KOPT-K1 (cell line): Measurements from ENCODE around the gene DNAJB8.

Experiments
- H3K27ac ChIP-seq: fragments of 200-600 bp; sonication (generic); 2 replicates; pipeline ENCODE4 v1.5.1; 2016; ENCODE audit warnings: antibody characterized with exemption, mild to moderate bottlenecking, low read depth, low read length; ENCODE audit not compliant: poor library complexity, severe bottlenecking
- H3K36me3 ChIP-seq: fragments of 200-600 bp; sonication (generic); 2 replicates; pipeline ENCODE4 v1.5.1; 2017; ENCODE audit warnings: antibody characterized with exemption, mild to moderate bottlenecking, low read length, moderate library complexity; ENCODE audit not compliant: insufficient read depth
- H3K9me3 ChIP-seq: fragments of 200-600 bp; sonication (generic); 2 replicates; pipeline ENCODE4 v1.5.1; 2017; ENCODE audit warnings: antibody characterized with exemption, low read length, mild to moderate bottlenecking; ENCODE audit not compliant: insufficient read depth, poor library complexity, severe bottlenecking

DNAJB8 gene

DNA sequence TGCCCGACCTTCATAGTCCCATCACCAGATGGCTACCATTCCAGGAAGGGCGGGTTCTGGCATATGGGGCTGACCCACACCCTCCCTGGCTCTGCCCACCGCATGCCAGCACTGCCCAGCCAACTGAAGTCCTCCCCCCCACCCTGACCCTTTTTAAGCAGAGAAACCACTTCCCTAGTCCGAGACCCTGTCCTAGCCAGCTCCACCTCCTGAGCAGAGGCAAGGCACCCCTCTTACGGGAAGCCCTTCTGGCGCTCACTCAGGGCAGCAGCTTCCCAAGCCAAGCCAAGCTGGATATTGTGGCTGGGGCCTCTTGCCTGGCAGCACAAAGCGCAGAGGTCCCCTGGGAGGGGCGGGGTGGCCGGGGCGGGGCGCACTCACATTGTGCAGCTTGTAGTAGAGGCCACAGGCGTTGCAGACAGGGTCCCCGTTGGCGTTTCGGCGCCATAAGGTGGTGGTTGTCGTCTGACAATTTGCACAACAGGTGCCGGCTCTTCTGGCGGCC, 14.8 kb upstream of the DNAJB8 start:
- Histone ChIP-seq H3K9me3 (no peaks in the 10 kb centered on the region), H3K36me3 (no peaks in the 10 kb centered on the region), H3K27ac (no peak overlapping the region)

DNA sequence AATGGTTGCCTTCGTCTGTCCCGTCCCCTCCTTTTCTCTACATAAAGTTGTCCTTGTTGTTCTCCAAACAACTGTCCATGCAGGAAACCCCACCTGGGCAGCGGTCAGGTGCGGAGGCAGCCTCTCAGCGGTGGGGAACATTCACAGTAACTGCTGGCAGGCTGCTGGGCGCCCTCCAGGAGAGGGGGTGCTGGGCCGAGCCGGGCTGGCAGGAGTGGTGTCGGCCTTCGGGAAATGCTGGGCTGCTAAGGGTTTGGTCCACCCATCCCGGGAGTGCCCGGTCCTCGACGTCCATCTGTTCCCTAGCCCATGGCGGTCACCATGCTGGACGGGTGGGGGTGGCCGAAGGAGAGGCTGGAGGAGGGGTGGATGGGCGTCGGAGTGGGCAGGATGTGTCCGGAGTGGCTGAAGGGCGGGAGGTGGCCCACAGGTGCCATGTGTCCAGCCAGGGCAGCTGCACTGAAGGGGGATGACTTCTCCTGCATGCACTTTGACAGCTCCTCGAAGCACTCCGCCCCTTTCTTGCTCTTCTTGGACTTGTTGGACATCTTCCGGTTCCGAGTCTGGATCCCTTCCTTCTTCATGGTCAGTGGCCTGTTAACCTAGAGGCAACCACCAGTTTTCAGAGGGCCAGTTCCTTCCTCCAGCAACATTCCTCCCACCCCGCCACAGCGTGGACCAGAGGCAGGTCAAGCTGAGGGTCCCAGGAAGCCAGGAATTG, 14.2 kb upstream of the DNAJB8 start:
- Histone ChIP-seq H3K27ac (no peak overlapping the region), H3K9me3 (no peaks in the 10 kb centered on the region), H3K36me3 (no peaks in the 10 kb centered on the region)

DNA sequence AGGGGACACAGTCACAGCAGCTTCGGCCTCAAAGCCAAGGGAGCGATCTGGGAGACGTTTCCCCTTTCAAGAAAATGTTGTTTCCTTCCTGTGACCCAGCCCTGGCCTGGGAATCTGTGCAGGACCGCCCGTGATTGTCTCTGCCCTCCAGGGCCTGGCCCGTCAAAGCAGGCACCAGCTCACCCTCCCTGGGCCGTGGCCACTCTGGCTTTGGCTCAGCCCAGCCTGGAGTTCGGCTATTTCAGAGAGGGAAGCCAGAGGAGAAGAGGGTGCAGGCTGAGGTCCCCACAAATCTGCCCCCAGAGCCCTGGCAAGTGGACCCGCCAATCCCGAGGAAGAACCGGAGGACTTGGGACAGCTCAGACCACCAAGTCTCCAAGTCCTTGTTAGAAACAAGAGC, 13.6 kb upstream of the DNAJB8 start:
- H3K9me3 ChIP-seq, result no peaks in the 10 kb centered on the region
- H3K27ac ChIP-seq, result no peak overlapping the region
- H3K36me3 ChIP-seq, result no peaks in the 10 kb centered on the region

DNA sequence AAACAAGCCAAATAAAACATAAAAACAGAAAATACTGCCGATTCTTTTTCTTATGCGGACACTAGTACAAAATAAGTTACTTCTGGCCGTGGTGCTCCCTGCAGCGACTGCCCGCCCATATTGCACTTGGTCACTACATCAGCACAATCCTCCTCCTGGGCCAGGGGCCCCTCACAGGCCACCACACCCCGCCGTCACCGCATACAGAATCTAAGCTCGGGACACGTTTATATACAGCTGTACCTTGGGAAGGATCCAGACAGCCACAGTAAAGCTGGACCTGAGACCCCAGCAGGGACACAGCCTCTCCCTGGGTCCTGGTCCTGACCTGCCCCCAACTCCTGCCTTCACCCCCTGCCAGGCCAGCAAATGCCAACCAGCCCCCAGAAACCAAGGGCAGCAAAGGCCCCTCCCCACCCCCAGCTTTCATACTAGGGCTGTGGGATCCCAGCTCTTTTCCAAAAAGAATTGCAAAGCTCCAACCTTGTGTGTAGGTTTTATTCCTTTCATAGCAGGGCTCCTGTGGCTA, 12.9 kb upstream of the DNAJB8 start:
- Histone ChIP-seq H3K9me3 (no peaks in the 10 kb centered on the region), H3K27ac (no peak overlapping the region), H3K36me3 (no peaks in the 10 kb centered on the region)

DNA sequence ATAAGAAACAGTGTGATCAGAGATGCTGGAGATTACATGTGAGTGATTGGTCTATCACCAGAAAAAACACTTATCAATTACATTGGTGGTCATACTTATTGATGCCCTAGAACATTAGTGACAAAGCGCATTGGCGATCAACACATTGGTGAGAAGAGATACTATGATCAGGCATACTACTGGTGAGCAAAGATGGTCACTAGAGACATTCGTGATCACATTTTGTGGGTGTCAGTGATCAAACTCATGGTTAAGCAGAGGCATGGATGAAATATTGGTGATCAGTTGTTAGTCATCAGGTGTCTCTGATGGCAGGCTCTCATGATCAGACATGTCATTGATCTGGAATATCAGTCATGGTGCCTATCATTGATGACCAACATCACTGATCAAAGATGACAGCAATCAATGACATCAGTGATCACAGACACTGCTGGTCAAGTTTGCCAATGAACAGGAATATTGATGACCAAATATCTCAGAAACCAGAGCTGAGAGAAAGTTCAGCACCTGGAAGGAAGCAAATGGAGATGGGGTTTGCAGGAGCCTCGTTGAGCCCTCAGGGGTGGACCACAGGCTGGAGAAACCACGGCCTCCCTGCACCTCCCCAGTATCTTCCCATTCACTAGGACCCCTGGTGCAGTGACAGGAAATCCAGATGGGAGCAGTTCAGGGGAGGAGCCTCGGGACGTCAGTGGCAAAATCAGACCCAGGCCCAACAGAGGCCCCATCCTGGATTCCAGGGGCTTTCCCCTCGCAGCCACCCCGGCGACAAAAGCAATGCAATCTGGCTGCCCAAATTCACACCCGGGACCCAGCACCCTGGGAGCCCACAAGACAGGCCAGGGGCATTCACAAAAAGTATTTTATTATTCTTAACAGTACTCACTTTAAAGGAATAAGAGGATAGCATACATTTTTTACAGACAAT, 12.2 kb upstream of the DNAJB8 start:
- Histone ChIP-seq H3K9me3 (no peaks in the 10 kb centered on the region), H3K27ac (no peak overlapping the region), H3K36me3 (no peaks in the 10 kb centered on the region)

DNA sequence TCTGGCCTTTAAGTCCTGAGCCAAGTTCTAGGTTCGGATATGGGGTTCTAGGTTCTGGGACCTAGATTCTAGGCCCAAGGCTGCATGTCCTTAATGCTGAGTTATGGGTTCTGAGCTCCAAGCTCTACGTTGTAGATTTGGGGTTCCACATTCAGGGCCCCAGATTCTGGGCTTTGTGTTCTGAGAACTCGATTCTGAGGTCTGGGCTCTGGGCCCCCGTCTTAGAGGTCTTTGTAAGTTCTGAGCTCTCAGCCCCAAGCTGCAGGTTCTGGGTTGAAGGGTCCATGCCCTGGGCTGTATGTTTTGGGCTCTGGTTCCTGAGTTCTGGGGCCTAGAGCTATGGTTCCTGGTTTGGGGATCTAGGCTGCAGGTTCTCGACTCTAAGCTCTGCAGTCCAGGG, 10.0 kb upstream of the DNAJB8 start:
- H3K9me3 ChIP-seq, result no peaks in the 10 kb centered on the region
- no peak overlapping the region for H3K27ac ChIP-seq

DNA sequence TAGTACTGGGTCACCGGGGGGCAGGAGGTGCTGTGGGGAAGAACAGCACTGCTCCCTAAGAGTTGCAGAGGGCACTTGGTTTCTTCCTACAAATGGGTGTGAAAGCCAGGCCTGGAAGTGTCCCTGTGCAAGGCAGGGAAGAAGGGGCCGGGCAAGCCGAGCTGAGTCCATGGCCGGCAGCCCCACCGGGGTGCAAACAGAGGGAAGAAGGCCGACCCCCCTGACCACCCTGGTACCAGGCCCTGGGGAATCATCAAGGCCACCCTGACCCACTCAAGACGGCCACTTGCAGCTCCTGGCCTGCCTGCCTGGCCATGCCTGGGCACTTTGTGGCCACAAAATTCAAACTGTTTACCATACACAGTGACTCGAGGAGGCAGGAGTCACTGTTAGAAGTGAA, 8.7 kb upstream of the DNAJB8 start:
- no peak overlapping the region for H3K27ac ChIP-seq
- H3K9me3 ChIP-seq, result no peaks in the 10 kb centered on the region
- H3K36me3 ChIP-seq, result no peaks in the 10 kb centered on the region

More for the DNA sequence above, 10.0 kb upstream of the DNAJB8 start:
- no peaks in the 10 kb centered on the region for H3K36me3 ChIP-seq

DNA sequence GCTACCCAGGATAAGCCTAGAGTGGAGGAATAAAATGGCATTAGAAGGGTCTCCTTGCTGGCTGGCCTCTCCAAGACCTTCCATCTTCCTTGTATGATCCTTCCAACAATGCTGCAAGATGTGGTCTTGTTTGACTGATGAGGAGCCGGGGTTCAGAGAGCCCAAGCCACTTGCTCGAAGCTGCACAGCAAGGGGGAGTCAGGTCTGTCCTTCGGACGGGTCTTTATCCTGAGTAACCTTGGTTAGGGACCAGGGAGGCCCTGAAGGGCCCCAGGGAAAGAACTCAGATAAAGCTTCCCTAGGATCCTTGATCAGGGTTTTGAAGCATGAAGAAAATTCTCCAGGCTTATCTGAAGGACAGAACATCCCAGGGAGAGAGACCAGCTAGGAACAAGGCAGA, 7.0 kb upstream of the DNAJB8 start:
- H3K9me3 ChIP-seq, result no peaks in the 10 kb centered on the region
- no peaks in the 10 kb centered on the region for H3K36me3 ChIP-seq
- no peak overlapping the region for H3K27ac ChIP-seq

DNA sequence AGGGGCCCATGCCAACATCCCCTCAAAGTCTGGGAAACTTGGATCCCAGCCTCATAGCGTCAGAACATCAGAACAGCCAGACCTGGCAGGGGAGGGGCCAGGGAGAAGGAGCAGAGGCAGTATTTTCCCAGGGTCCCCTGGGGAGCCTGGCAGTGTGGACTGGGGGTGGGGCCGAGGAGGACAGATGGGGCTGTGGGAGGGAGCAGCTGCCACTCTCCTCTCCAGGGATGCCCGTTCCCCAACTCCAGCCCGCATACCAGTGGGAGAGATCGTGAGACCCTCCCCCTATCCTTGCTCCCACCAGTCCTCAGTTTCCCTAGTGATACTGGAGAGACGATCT, 6.5 kb upstream of the DNAJB8 start:
- Histone ChIP-seq H3K36me3 (no peaks in the 10 kb centered on the region), H3K27ac (no peak overlapping the region), H3K9me3 (no peaks in the 10 kb centered on the region)

DNA sequence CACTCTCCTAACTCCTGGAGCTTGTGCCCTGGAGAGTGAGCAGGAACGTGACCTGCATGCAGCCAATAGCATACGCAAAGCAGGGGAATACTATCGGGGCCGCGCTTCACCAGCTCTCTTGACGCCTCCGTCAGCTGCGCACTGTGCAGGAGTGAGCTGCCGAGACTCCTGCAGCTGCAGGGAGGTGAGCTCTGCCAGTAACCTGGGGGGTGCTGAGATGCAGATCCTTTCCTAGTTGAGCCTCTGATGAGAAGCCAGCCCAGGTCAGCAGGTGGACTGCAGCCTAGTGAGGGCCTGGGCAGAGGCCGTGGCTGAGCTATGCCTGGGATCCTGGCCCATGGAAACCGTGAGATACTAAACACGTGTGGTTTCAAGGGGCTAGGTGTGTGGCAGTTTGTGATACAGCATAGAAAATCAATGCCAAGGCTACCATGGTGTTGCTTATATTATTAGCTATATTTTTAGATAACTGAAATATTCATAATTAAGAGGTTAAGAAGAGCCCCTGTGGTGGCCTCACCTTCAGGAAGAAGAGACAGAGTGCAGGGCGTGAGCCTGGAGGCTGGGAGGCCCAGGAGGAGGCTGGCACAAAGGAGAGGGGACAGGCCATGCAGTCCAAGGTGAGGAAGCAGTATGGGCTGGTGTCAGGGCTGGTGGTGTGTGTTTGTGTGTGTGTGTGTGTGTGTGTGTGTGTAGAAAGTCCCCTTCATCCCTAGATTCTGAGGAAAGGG, 5.9 kb upstream of the DNAJB8 start:
- Histone ChIP-seq H3K27ac (no peak overlapping the region), H3K36me3 (no peaks in the 10 kb centered on the region), H3K9me3 (no peaks in the 10 kb centered on the region)

DNA sequence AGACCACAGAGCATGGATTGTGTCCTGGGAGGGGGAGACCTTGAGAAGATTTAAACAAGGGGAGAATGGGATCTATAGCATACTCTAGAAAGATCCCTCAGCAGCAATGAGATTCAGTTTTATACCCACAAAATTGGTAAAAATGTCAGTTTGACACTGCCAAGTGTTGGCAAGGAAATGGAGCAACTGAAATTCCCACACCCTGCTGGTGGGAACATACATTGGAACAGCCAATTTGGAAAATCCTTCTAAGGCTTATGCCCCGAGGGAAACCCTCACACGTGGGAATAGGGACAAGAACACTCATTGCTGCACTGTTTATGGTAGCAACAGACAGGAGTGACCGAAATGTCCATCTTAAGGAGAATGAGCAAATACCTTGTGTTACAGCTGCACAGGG, 5.0 kb upstream of the DNAJB8 start:
- Histone ChIP-seq H3K36me3 (no peaks in the 10 kb centered on the region), H3K27ac (no peak overlapping the region), H3K9me3 (no peaks in the 10 kb centered on the region)

DNA sequence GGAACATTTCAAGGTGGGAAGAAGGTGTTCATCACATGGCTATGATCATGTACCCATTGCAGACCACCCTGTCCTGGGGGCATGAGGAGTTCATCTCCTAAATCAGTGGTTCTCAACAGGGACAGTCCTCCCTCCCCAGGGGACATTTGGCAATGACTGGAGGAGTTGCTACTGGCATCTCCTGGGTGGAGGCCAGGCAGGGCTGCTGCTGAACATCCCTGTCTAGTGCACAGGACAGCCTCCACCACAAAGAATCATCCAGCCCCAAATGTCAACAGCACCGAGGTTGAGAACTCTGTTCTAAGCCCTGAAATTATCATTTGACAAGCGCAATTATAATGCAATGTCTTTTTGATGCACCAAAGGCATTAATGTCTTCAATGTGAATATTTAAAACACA, 4.4 kb upstream of the DNAJB8 start:
- Histone ChIP-seq H3K27ac (no peak overlapping the region), H3K9me3 (no peaks in the 10 kb centered on the region), H3K36me3 (no peaks in the 10 kb centered on the region)

DNA sequence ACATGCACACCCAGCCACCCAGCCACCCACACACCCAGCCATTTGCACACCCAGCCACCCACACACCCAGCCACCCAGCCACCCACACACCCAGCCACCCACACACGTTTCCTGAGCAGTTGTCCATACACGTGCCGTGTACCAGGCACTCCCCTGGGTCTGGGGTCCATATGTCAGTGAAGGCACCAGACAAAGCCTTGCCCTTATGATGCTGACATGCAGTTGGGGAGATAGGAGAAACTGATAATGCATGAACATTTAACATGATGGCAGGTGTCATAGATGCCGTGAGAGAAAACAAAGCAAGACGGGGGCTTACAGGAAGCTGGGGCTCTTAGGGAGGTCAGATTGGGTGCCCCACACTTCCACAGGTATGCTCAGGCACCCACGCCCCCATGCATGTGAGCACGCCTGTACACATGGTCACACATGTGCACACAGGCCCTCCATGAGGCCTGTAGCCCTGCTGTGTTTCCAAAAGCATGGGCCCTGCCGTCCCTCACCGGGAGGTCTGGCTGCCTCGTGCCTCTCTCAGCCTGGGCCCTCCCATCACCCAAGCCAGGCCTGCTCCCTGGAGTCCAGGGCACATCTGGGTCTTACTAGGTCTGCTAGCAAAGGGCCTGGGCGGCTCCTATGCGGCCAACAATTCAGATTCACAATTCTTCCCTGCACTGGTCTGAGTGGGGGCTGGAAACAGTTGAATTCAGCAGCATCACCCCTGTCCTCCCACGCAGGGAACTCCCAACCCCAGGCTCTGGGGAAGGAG, 3.6 kb upstream of the DNAJB8 start:
- no peaks in the 10 kb centered on the region for H3K9me3 ChIP-seq
- no peak overlapping the region for H3K27ac ChIP-seq
- no peaks in the 10 kb centered on the region for H3K36me3 ChIP-seq

DNA sequence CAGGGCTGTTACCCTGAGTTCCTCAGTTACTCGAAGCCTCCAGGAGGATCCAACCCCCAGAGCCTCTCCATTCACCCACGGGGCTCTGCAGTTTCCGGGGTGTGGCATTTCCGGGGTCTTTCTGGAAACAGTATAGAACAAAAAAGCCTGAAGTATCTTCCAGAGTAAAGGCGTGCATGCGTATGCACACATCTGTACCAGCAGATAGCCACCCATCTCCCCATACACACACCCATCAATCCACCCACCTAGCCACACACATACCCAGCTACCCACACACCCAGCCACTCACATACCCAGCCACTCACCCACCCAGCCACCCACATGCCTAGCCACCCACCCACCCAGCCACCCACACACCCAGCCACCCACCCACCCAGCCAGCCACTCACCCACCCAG, 2.9 kb upstream of the DNAJB8 start:
- Histone ChIP-seq H3K27ac (no peak overlapping the region), H3K9me3 (no peaks in the 10 kb centered on the region)

More for the DNA sequence above, 2.9 kb upstream of the DNAJB8 start:
- H3K36me3 ChIP-seq, result no peaks in the 10 kb centered on the region
